PC-3 (cell line): ENCODE data around the gene PTEN. TPM values are rescaled to one million over a fixed set of nuclear protein-coding genes. Genes with fewer than 3 reads are reported as not detected.
"Not testable (repeated sequence)": the region's sequence is repeated elsewhere in the genome, so short reads cannot be mapped to it uniquely, and the experiment has no call there.

ENCODE experiments used
- ATAC-seq: fragments of 200-7000 bp; cut with Tn5 transposase; 2 replicates; pipeline ENCODE4 v1.9.1; 2020; ENCODE audit warnings: mild to moderate bottlenecking, moderate library complexity
- BruUV-seq: library from RNA; stranded (reverse); fragments of 400-500 nt; replicated peaks from 2 replicates; lab custom pipeline; 2021; lab: Mats Ljungman, UMichigan
- CTCF ChIA-PET: fragments of 300-600 bp; sonication (Branson Sonifier 250); formaldehyde crosslinking; loops from one replicate; lab custom pipeline; 2022; ENCODE audit warnings: antibody characterized with exemption; lab: Charles Lee
- POLR2A ChIA-PET: fragments of 300-600 bp; sonication (Branson Sonifier 250); formaldehyde crosslinking; loops from one replicate; lab custom pipeline; 2022; ENCODE audit warnings: antibody characterized with exemption; ENCODE audit not compliant: unreplicated experiment; lab: Charles Lee
- DNase-seq: peaks from one replicate; pipeline ENCODE4 v3.0.0-alpha.2; 2015
- H2AFZ ChIP-seq: fragments of 300-600 bp; sonication (generic); 2 replicates; pipeline ENCODE4 v1.6.0; 2016; ENCODE audit warnings: antibody characterized with exemption, low read length
- H3F3A ChIP-seq: fragments of 300-600 bp; sonication (generic); one replicate; pipeline ENCODE4 v1.6.0; 2017; ENCODE audit warnings: antibody characterized with exemption, low read length, control low read depth, mild to moderate bottlenecking; ENCODE audit not compliant: unreplicated experiment
- H3K27ac ChIP-seq: fragments of 300-600 bp; sonication (generic); 2 replicates; pipeline ENCODE4 v1.5.1; 2016; ENCODE audit warnings: mild to moderate bottlenecking, low read length
- H3K27me3 ChIP-seq: fragments of 300-600 bp; sonication (generic); 2 replicates; pipeline ENCODE4 v1.6.1; 2016; ENCODE audit warnings: low read length, mixed read lengths
- H3K36me3 ChIP-seq: fragments of 300-600 bp; sonication (generic); 2 replicates; pipeline ENCODE4 v1.6.1; 2016; ENCODE audit warnings: low read depth, mixed run types, low read length, mixed read lengths
- H3K4me1 ChIP-seq: fragments of 300-600 bp; sonication (generic); 2 replicates; pipeline ENCODE4 v1.5.1; 2016; ENCODE audit warnings: low read length; ENCODE audit not compliant: insufficient read depth
- H3K4me2 ChIP-seq: fragments of 300-600 bp; sonication (generic); 2 replicates; pipeline ENCODE4 v1.6.0; 2016; ENCODE audit warnings: low read length
- H3K4me3 ChIP-seq: fragments of 300-600 bp; sonication (generic); 2 replicates; pipeline ENCODE4 v1.5.1; 2016; ENCODE audit warnings: mild to moderate bottlenecking, low read length, mixed read lengths
- H3K79me2 ChIP-seq: fragments of 300-600 bp; sonication (generic); 2 replicates; pipeline ENCODE4 v1.6.1; 2017; ENCODE audit warnings: low read length, mixed read lengths
- H3K9ac ChIP-seq: fragments of 300-600 bp; sonication (generic); 2 replicates; pipeline ENCODE4 v1.6.0; 2016; ENCODE audit warnings: mild to moderate bottlenecking, low read length
- H3K9me2 ChIP-seq: fragments of 300-600 bp; sonication (generic); replicated peaks from 2 replicates; pipeline ENCODE4 v1.6.1; 2016; ENCODE audit warnings: mixed run types, low read length, mixed read lengths
- H3K9me3 ChIP-seq: fragments of 300-600 bp; sonication (generic); 2 replicates; pipeline ENCODE4 v1.6.1; 2016; ENCODE audit warnings: low read length, mixed read lengths
- H4K20me1 ChIP-seq: fragments of 300-600 bp; sonication (generic); 2 replicates; pipeline ENCODE4 v1.6.1; 2016; ENCODE audit warnings: low read length, mixed read lengths
- CTCF ChIP-seq: fragments of 300-600 bp; sonication (generic); conservative IDR thresholded peaks from 2 replicates; pipeline ENCODE4 v1.5.1; 2017; ENCODE audit warnings: antibody characterized with exemption, low read depth, mild to moderate bottlenecking, low read length
- EZH2 ChIP-seq: fragments of 300-600 bp; sonication (generic); IDR thresholded peaks from one replicate; pipeline ENCODE4 v1.6.1; 2017; ENCODE audit warnings: antibody characterized with exemption, mild to moderate bottlenecking, low read length; ENCODE audit not compliant: unreplicated experiment
- EZH2phosphoT487 ChIP-seq: fragments of 300-600 bp; sonication (generic); IDR thresholded peaks from 2 replicates; pipeline ENCODE4 v1.6.1; 2018; ENCODE audit warnings: mild to moderate bottlenecking, antibody characterized with exemption, low read length, borderline replicate concordance
- intact Hi-C: fragments of 100-400 bp; cut with micrococcal nuclease; formaldehyde crosslinking; loops from 2 replicates; pipeline ENCODE4 v1.9.0; 2023
- total RNA-seq: library from RNA; depleted of rRNA; stranded (reverse); fragments of >200 nt; gene quantifications from 2 replicates; pipeline ENCODE4 v1.2.3, GENCODE V29; 2014

Gene PTEN
- total RNA-seq, 1 experiment from 2014 or later: 7.8 TPM

GRCh38 chr10:87827681-87828080, 35.7 kb upstream of the PTEN start:
- H3K9me2 ChIP-seq: no peaks in the 10 kb centered on the region
- H3K36me3 ChIP-seq: no peaks in the 10 kb centered on the region
- ChIA-PET CTCF (no interaction called here), POLR2A (no interaction called here)
- no peaks in the 10 kb centered on the region for H3K4me1 ChIP-seq
- H3K27ac ChIP-seq: no peak overlapping the region
- H3K4me3 ChIP-seq: no peak overlapping the region
- H3F3A ChIP-seq: no peaks in the 10 kb centered on the region
- no peak overlapping the region for H2AFZ ChIP-seq
- intact Hi-C loops: no loop called here
- no peaks in the 10 kb centered on the region for H3K79me2 ChIP-seq
- no TSS peak for BruUV-seq
- ATAC-seq: no peak
- H3K27me3 ChIP-seq: no peaks in the 10 kb centered on the region
- H3K9me3 ChIP-seq: no peaks in the 10 kb centered on the region
- no peak overlapping the region for H3K9ac ChIP-seq
- H4K20me1 ChIP-seq: no peaks in the 10 kb centered on the region
- no peak for DNase-seq
- H3K4me2 ChIP-seq: no peak overlapping the region
- no peak for TF ChIP-seq CTCF
- no peak for TF ChIP-seq EZH2
- no peak for TF ChIP-seq EZH2phosphoT487

GRCh38 chr10:87829051-87829450, 34.4 kb upstream of the PTEN start:
- H3K27ac ChIP-seq, H3K79me2 ChIP-seq, H3K4me3 ChIP-seq, H3K9me3 ChIP-seq, H3K4me1 ChIP-seq, H3F3A ChIP-seq, H3K4me2 ChIP-seq, ATAC-seq, H3K36me3 ChIP-seq, H4K20me1 ChIP-seq, H2AFZ ChIP-seq, H3K9ac ChIP-seq, POLR2A ChIA-PET, CTCF ChIA-PET, intact Hi-C loops, H3K9me2 ChIP-seq, H3K27me3 ChIP-seq, BruUV-seq, DNase-seq: not testable (repeated sequence)

- ATAC-seq (no peak), DNase-seq (no peak)
- Histone ChIP-seq H2AFZ (no peak overlapping the region), H3K27ac (no peak overlapping the region), H3K9ac (no peak overlapping the region), H3K4me1 (no peaks in the 10 kb centered on the region), H3K36me3 (no peaks in the 10 kb centered on the region), H3K4me3 (no peak overlapping the region), H3K9me3 (no peaks in the 10 kb centered on the region), H3K79me2 (no peaks in the 10 kb centered on the region), H3K27me3 (no peaks in the 10 kb centered on the region), H4K20me1 (no peaks in the 10 kb centered on the region), H3F3A (no peaks in the 10 kb centered on the region), H3K4me2 (no peak overlapping the region), H3K9me2 (no peaks in the 10 kb centered on the region)
- no TSS peak for BruUV-seq
- TF ChIP-seq EZH2 (no peak), CTCF (no peak), EZH2phosphoT487 (no peak)
- CTCF ChIA-PET: interaction anchor here (0.6 kb wide), 1 partner anchor 16 kb away, joined by 3 read pairs; no protein-coding TSS in a partner anchor
- intact Hi-C loops: no loop called here
- POLR2A ChIA-PET: no interaction called here
These were observed 33.3 kb upstream of the PTEN start for GRCh38 chr10:87829986-87830729.
